Measurements from ENCODE around the gene FAT2.

The FAT2 gene

DNA sequence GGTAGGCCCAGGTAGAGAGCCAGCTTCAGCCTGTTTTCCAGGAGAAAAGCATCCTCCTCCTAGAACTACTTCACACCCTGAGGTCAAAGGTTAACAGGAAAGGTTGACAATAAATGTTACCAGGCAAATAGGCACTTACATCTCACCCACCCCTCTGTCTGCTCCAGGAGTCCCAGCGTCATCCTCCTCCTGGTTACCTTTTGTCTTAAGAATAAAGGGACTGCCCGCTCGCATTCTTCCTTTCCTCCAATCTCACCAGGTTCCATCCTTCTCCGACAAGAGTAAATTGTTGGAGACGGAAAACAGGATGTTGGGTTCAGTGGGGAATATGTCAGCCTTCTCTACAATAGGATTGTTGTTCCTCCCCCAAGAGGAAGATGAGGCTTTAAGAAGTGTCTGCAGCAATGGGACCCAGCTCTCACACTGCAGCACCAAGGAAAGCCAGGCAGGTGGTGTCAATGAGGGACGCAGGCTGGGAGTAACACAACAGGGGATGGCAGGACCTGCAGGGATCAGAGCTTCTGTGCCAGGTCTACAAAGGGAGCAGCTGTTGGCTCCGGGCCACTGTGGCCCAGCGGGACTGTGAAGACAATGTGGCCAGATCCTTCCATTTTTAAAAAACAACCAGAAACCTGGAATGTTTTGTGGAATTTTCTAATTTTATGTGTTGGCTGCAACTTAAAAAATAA is 29.0 kb downstream of the FAT2 start:
- DNase-seq: no peak
- Mint-ChIP-seq H3K36me3 (ENCODE audit: low read depth) (no peaks in the 10 kb centered on the region), H3K4me3 (no peak overlapping the region), H3K9me3 (no peaks in the 10 kb centered on the region), H3K4me1 (ENCODE audit: low read depth) (no peaks in the 10 kb centered on the region), H3K27ac (no peak overlapping the region), H3K27me3 (peaks cover 20% of the 10 kb centered on the region)

GRCh38 chr5:151557951-151558350 is 33.2 kb downstream of the FAT2 start:
- Mint-ChIP-seq H3K27me3 (peaks cover 6% of the 10 kb centered on the region), H3K27ac (no peak overlapping the region), H3K36me3 (ENCODE audit: low read depth) (no peaks in the 10 kb centered on the region), H3K9me3 (no peaks in the 10 kb centered on the region), H3K4me1 (ENCODE audit: low read depth) (no peaks in the 10 kb centered on the region), H3K4me3 (no peak overlapping the region)
- DNase-seq: no peak

- no peak for DNase-seq
- Mint-ChIP-seq H3K27ac (no peak overlapping the region), H3K4me1 (ENCODE audit: low read depth) (no peaks in the 10 kb centered on the region), H3K27me3 (peaks cover 6% of the 10 kb centered on the region), H3K9me3 (no peaks in the 10 kb centered on the region), H3K4me3 (no peak overlapping the region), H3K36me3 (ENCODE audit: low read depth) (no peaks in the 10 kb centered on the region)
Observed at GRCh38 chr5:151557466-151557865, 33.7 kb downstream of the FAT2 start.

GRCh38 chr5:151556806-151557205 is 34.3 kb downstream of the FAT2 start:
- no peaks in the 10 kb centered on the region for H3K36me3 Mint-ChIP-seq (ENCODE audit: low read depth)
- peaks cover 3% of the 10 kb centered on the region for H3K27me3 Mint-ChIP-seq

GRCh38 chr5:151555760-151556576 is 35.2 kb downstream of the FAT2 start:
- Mint-ChIP-seq H3K9me3 (no peaks in the 10 kb centered on the region), H3K27ac (no peak overlapping the region), H3K36me3 (ENCODE audit: low read depth) (no peaks in the 10 kb centered on the region), H3K4me1 (ENCODE audit: low read depth) (no peaks in the 10 kb centered on the region), H3K27me3 (peaks cover 3% of the 10 kb centered on the region), H3K4me3 (no peak overlapping the region)
- DNase-seq: no peak

More at GRCh38 chr5:151556806-151557205, 34.3 kb downstream of the FAT2 start:
- DNase-seq: no peak
- Mint-ChIP-seq H3K4me3 (no peak overlapping the region), H3K27ac (no peak overlapping the region), H3K9me3 (no peaks in the 10 kb centered on the region), H3K4me1 (ENCODE audit: low read depth) (no peaks in the 10 kb centered on the region)

- no peak overlapping the region for H3K27ac Mint-ChIP-seq
- peaks cover 3% of the 10 kb centered on the region for H3K27me3 Mint-ChIP-seq
- no peak overlapping the region for H3K4me3 Mint-ChIP-seq
Observed at GRCh38 chr5:151553695-151554094, 37.4 kb downstream of the FAT2 start.

GRCh38 chr5:151553130-151553670 is 37.9 kb downstream of the FAT2 start:
- Mint-ChIP-seq H3K27ac (no peak overlapping the region), H3K9me3 (no peaks in the 10 kb centered on the region), H3K4me3 (no peak overlapping the region), H3K27me3 (peaks cover 3% of the 10 kb centered on the region), H3K4me1 (ENCODE audit: low read depth) (no peaks in the 10 kb centered on the region), H3K36me3 (ENCODE audit: low read depth) (no peaks in the 10 kb centered on the region)
- no peak for DNase-seq

More at GRCh38 chr5:151553695-151554094, 37.4 kb downstream of the FAT2 start:
- no peak for DNase-seq
- Mint-ChIP-seq H3K36me3 (ENCODE audit: low read depth) (no peaks in the 10 kb centered on the region), H3K9me3 (no peaks in the 10 kb centered on the region), H3K4me1 (ENCODE audit: low read depth) (no peaks in the 10 kb centered on the region)

GRCh38 chr5:151551985-151552384 is 39.1 kb downstream of the FAT2 start:
- Mint-ChIP-seq H3K36me3 (ENCODE audit: low read depth) (no peaks in the 10 kb centered on the region), H3K4me3 (no peak overlapping the region), H3K4me1 (ENCODE audit: low read depth) (no peaks in the 10 kb centered on the region), H3K27ac (no peak overlapping the region), H3K27me3 (no peaks in the 10 kb centered on the region), H3K9me3 (no peaks in the 10 kb centered on the region)
- no peak for DNase-seq

- no peak for DNase-seq
- Mint-ChIP-seq H3K9me3 (no peaks in the 10 kb centered on the region), H3K36me3 (ENCODE audit: low read depth) (no peaks in the 10 kb centered on the region), H3K4me1 (ENCODE audit: low read depth) (no peaks in the 10 kb centered on the region), H3K4me3 (no peak overlapping the region), H3K27me3 (no peaks in the 10 kb centered on the region), H3K27ac (no peak overlapping the region)
Observed at GRCh38 chr5:151550146-151550545, 41.0 kb downstream of the FAT2 start.

GRCh38 chr5:151549713-151550112 is 41.4 kb downstream of the FAT2 start:
- no peak for DNase-seq
- Mint-ChIP-seq H3K9me3 (no peaks in the 10 kb centered on the region), H3K36me3 (ENCODE audit: low read depth) (no peaks in the 10 kb centered on the region), H3K4me3 (no peak overlapping the region), H3K4me1 (ENCODE audit: low read depth) (no peaks in the 10 kb centered on the region), H3K27me3 (no peaks in the 10 kb centered on the region), H3K27ac (no peak overlapping the region)

DNA sequence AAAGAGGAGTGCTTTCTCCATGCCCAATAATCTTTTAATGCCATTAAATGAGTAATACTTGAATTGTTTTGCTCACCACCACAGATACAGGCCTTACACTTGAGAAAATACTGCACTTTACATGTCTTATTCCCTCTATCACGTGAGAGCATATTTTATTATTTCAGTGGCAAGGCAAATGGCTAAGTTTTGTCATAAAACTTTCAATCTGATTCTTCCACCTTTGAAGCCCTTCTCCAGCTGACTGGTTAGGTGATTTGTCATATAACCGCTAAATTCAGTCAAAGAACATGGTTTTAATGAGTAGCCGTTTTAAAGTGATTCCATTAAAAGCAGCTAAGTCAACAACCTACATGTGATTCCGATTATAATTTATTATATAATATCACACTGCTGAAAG is 43.8 kb downstream of the FAT2 start:
- no peak overlapping the region for H3K4me3 Mint-ChIP-seq
- no peaks in the 10 kb centered on the region for H3K4me1 Mint-ChIP-seq (ENCODE audit: low read depth)
- no peaks in the 10 kb centered on the region for H3K9me3 Mint-ChIP-seq
- DNase-seq: no peak
- H3K36me3 Mint-ChIP-seq (ENCODE audit: low read depth): no peaks in the 10 kb centered on the region
- no peak overlapping the region for H3K27ac Mint-ChIP-seq
- no peaks in the 10 kb centered on the region for H3K27me3 Mint-ChIP-seq

DNA sequence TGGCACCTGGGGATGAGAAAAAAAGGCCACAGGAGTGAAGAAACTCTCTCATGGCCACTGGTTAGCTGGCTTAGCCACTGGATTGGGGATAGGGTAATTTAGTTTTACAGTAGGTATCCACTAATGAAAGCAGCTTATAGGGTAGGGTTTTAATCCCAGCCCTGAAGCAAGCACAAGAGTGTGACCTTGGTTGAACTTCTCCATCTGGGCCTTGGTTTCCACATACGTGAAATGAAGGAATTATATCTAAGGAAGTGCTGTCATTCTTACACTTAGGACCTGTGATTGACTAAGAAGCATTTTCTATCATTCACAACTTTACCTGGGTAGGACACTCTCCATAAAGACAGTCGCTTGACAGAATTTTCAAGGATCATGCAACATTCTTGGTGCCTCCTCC is 49.6 kb downstream of the FAT2 start:
- Mint-ChIP-seq H3K36me3 (ENCODE audit: low read depth) (no peaks in the 10 kb centered on the region), H3K4me3 (no peak overlapping the region), H3K4me1 (ENCODE audit: low read depth) (no peaks in the 10 kb centered on the region), H3K9me3 (no peaks in the 10 kb centered on the region), H3K27me3 (peaks cover 2% of the 10 kb centered on the region), H3K27ac (no peak overlapping the region)
- no peak for DNase-seq

All from activated T-cell treated with anti-CD3 and anti-CD28 coated beads, Interleukin-2, amount 50 U/mL, for 24 hours (primary cell).